Iris pigment epithelial cell (primary cell): ENCODE data around the gene DLG3.
"Not testable (repeated sequence)": the region's sequence is repeated elsewhere in the genome, so short reads cannot be mapped to it uniquely, and the experiment has no call there.

ENCODE experiments used
- DNase-seq: peaks from one replicate; pipeline ENCODE4 v3.0.0-alpha.2; 2011; ENCODE audit warnings: low read depth

DLG3 gene

GRCh38 chrX:70444326-70444945 is at the start of gene DLG3:
Gene DLG3 (plus strand): TSS chrX:70444835. CDS start chrX:70445202, 367 bp downstream.
- DNase-seq, result peak; percentile 29

DNA sequence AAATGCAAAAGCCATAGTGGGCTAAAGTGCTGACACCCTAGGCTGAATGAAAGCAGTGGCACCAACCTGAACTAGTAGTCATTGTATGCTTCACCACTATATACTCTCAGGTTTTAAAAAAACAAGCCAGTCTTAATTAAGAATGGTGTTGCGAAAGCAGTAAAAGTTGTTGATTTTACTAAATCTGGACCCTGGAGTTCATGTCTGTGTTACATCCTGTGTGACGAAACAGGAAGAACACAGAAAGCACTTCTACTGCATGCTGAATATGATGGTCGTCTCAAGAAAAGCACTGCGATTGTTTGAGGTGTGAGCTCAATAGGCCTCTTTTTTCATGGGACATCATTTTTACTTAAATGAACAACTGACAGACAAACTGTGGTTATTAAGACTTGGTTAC is 45.7 kb upstream of the DLG3 start:
- DNase-seq, result peak; percentile 76

- DNase-seq, result not testable (repeated sequence)
These were observed 44.5 kb upstream of the DLG3 start for GRCh38 chrX:70400181-70400580.

- DNase-seq, result no peak
These were observed 41.9 kb upstream of the DLG3 start for GRCh38 chrX:70402721-70403120.

DNA sequence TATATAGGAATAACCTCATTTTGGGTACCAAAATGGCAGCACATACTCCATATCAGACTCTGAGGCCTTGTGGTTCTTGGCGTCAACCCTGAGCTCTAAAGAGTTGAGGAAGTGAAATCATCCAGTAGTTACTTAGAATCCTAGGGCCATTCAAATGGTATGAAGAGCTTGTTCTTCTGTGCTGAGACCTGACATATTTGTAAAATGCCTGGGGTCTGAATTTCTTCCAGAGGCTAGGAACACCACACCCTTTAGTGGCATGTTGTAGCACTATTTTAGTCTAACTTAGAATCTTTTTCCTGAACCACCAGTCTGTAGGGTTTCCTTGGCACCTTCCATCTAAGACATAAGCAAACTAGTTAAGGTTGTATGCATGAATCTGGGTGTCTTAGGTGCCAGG is 39.6 kb upstream of the DLG3 start:
- no peak for DNase-seq

DNA sequence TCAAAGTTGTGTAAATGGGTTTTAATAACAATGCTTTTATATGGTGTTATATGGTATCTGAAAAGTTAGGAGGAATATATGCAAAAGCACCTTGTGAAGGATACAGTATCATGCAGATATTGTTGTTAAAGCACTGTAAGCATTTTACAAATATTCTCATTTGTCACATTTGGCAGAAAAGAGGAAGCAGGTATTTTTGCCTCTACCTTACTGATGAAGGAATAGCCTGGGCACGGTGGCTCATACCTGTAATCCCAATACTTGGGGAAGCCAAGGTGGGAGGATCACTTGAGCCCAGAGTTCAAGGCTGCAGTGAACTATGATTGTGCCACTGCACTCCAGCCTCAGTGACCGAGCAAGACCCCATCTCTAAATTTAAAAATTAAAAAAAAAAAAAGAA is 33.7 kb upstream of the DLG3 start:
- DNase-seq, result no peak

DNA sequence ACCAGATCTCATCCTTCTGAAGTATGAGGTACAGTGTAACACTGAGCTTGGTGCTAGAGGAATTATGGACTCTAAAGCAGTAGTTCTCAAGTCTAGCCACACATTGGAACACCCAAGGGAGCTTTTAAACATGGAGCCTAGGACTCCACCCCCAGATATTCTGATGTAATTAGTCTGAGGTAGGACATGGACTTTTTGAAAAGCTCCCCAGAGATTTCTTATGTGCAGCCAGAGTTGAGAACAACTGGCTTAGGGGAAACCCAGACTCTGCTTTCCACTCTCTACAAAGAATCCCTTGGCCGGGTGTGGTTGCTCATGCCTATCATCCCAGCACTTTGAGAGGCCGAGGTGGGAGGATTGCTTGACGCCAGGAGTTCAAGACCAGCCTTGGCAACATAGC is 33.2 kb upstream of the DLG3 start:
- no peak for DNase-seq

- no peak for DNase-seq
These were observed 23.0 kb upstream of the DLG3 start for GRCh38 chrX:70421618-70422017.

DNA sequence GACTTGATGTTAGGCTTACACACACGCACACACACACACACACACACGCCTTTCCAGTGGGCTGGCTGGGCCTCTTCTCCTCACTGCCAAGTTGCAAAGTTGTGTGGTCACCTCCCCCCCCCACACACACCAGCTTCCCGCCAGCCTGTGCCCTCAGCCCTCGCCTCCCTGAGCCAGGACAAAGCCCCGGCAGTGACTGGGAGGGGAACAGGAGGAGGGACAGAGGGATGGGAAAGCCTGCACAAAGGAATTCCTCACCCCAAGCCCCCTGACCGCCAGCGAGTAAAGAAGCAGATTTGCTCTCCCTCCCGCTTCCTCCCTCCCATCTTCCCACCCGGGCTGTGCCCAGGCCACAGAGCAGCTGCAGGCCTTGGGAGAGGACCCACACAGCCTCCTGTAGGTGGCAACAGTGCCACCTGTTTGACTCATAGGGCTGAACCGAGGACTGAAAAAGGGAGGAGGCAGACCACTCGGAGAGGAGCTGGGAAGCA is 21.7 kb upstream of the DLG3 start, which contains the start of gene GDPD2:
Gene GDPD2, plus strand, starts transcription at position 464 of the 491 bp plus-strand sequence. CDS start 1,671 bp downstream, outside the sequence.
- no peak for DNase-seq

DNA sequence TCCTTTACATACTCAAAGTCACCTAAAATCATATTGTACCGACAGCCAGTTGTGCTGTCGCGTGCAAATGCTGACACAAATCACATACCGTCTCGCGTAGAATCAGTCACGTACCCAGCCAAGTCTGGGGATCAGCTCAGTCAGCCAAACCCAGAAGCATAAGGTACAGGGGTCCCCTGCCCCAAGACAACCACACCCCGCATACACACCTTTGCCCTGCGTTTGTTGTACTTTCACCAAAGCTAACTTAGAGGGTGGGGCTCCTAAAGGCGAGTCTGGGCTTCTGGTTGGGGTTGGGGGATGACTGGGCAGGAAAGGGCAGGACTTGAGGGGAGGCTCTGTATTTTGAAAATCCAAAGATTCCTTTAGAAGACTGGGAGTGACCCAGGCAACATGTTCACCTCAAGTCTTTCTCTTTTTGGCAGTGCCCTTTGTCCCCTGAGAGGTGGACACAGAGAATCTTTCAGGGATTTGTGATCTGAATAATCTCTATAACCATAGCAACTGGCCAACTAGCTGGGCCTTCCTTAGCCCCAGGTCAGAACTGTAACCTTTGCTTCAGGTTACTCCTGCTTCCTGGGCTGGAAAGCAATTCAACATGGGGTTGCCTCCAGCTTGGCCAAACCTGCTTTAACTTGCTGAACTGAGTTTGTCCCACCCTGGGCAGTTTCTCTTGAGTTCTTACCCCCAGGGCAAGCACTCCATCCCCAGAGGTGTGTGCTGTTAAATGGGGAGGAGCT is 20.5 kb upstream of the DLG3 start:
- no peak for DNase-seq

GRCh38 chrX:70424801-70425200 is 19.8 kb upstream of the DLG3 start:
- no peak for DNase-seq

- no peak for DNase-seq
These were observed 18.1 kb upstream of the DLG3 start for GRCh38 chrX:70426286-70427278.

DNA sequence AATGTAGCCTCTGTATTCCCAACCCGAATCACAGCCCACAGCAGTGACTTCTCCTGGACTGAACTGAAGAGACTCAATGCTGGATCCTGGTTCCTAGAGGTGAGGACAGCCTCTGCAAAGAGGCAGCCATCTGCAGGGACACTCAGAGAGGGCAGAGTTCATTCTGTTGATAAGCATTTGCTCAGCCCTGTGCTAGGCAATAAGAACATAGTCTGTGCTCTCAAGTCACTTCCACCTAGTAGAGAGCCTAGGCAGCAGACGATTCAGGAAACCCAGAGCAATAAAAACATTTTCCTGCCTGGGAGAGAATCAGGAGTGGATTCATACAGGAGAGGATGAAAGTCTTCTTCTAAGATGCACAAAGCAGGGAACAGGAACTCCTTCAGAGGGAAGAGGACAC is 17.3 kb upstream of the DLG3 start:
- no peak for DNase-seq

GRCh38 chrX:70429759-70430158 is 14.9 kb upstream of the DLG3 start:
- DNase-seq, result no peak

- no peak for DNase-seq
These were observed 11.4 kb upstream of the DLG3 start for GRCh38 chrX:70432936-70433847.

DNA sequence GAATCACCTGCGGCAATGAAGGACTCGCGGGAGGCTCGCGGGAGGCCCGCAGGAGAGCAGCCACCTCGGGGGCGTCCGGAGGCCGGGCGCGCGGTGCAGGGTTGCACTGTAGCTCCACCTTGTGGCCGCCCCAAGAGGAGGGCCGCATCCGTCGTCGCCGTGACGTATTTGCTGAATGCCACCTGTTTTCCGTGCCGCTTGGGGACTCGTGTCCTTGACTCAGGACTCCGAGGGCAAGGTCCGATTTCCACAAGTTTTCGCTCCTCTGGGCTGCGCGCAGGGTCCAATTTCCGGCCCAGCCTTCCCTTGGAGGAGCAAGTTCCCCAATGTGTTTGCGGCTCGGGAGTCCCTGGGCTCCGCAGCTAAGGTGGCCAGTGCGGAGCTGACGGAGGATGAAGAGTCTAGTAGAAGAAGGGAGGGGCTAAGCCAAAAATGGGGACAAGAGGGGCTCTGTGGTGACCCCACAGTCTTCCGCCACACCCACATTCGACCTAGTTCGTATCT is 10.7 kb upstream of the DLG3 start:
- DNase-seq, result peak; percentile 41

DNA sequence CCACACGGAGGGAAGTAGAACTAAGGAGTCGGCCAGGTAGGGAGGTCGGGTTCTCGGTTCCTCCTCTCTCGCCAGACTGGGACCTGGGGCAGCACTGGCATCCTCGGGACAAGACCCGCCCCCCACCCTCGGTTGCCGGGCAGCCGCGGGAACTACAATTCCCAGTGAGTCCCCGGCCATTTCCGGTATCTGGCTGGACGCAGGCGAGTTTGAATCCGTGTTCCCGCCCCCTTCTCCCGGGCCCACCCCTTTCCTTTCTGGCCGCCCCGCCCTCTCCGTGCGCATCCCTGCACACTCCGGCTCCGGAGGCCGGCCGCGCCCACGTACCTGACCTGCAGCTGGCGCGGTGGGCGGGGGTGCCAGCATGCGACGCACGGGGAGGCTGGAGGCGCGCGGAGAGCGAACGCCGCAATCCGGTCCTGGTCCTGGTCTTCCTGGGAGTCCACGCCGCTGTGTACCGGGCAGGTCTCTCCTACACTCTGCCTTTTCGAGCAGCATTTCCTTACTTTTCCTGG is 10.2 kb upstream of the DLG3 start:
- peak; percentile 72 for DNase-seq

DNA sequence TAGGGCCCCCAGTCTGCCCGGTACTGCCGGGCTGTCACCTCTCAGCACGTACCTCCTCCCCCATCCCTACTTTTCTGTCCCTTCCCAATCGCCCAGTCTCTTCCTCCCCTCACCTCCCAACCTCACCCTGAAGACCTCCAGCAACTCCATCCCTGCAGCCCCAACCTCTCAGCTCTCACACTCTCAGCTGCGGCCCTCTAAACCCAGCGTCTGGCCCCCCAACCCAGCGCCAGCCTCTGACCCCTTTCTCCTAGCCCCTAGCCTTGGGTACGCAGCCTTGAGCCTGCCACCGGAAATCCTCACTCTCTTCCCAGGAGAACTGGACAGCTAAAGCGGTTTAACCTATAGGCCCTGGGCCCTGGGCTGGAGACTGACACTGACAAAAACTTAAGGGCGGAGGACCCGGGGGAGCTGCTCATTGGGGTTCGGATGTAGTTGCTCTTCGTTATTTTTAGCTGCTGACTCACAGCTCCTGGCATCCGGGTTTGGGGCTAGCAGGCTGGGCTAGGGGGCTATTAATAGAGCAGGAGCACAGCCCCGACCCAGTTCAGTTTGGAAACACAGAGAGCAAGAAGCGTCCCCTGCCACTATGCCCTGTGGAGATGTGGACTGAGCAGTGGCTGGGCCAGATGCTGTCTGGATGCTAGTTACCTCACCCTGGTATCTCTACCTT is 9.6 kb upstream of the DLG3 start:
- DNase-seq, result peak; percentile 46

- DNase-seq, result no peak
These were observed 8.3 kb upstream of the DLG3 start for GRCh38 chrX:70436343-70436742.

DNA sequence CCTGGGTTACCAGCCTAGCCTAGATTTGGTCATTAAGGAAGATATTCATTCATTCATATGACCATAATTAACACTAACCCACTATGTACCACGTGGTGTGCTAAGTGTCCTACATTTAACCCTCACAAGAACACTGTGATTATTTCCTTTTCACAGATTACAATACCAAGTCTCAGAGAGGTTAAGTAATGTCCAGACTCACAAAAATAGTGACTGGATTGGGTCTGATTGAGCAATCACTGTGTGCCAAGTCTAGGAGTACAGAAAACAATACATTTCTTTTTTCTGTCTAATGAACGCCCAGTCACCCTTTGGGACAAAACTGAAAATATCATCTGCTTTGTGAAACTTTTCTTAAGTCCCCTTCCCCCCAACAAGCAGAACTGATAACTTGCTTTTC is 7.6 kb upstream of the DLG3 start:
- no peak for DNase-seq
